Breast epithelium (tissue), 4 donors: ENCODE data around the gene ASS1. TPM values are rescaled to one million over a fixed set of nuclear protein-coding genes. Genes with fewer than 3 reads are reported as not detected.
A peak's percentile ranks its signal among the peaks of the same experiment; 100 is the strongest.
"Not testable (repeated sequence)": the region's sequence is repeated elsewhere in the genome, so short reads cannot be mapped to it uniquely, and the experiment has no call there.

Experiments used
- DNase-seq, 2 donors: peaks; one replicate each; pipeline ENCODE4 v3.0.0-alpha.2; 2019; ENCODE audit warnings: low spot score in 2 of 2
- H3K27ac ChIP-seq, 2 donors: fragments of 200-600 bp; sonication (generic) in 1 of 2; one replicate each; pipeline ENCODE4 v1.5.1; 2016 to 2019; ENCODE audit warnings: mild to moderate bottlenecking in 1 of 2
- H3K27me3 ChIP-seq, 2 donors: fragments of 200-600 bp; sonication (generic) in 1 of 2; one replicate each; pipeline versions ENCODE4 v1.5.1 to v1.6.0; 2017 to 2019; ENCODE audit warnings: control low read depth in 1 of 2, mild to moderate bottlenecking in 1 of 2
- H3K36me3 ChIP-seq: fragments of 200-600 bp; one replicate; pipeline ENCODE4 v1.5.1; 2019
- H3K4me1 ChIP-seq, 2 donors: fragments of 200-600 bp; sonication (generic); one replicate each; pipeline ENCODE4 v1.5.1; 2016 to 2019; ENCODE audit warnings: control low read depth in 1 of 2
- H3K4me3 ChIP-seq, 3 donors: fragments of 200-600 bp; sonication (generic); 1 replicate in 2 of 3; 2 replicates in 1 of 3; pipeline ENCODE4 v1.5.1; 2016 to 2019; ENCODE audit warnings: mild to moderate bottlenecking in 3 of 3, moderate library complexity in 2 of 3
- H3K9me3 ChIP-seq, 2 donors: fragments of 200-600 bp; sonication (generic) in 1 of 2; one replicate each; pipeline ENCODE4 v1.5.1; 2016 to 2019; ENCODE audit warnings: control low read depth in 1 of 2
- CTCF ChIP-seq, 3 donors: fragments of 450-650 bp; IDR thresholded peaks; one replicate each; pipeline ENCODE4 v1.5.1; 2016 to 2017; ENCODE audit warnings: antibody characterized with exemption in 3 of 3, mild to moderate bottlenecking in 3 of 3, moderate library complexity in 3 of 3
- POLR2A ChIP-seq: fragments of 450-650 bp; IDR thresholded peaks from one replicate; pipeline ENCODE4 v1.6.1; 2016; ENCODE audit warnings: antibody characterized with exemption, mild to moderate bottlenecking, moderate library complexity
- POLR2AphosphoS5 ChIP-seq, 3 donors: sonication (generic); formaldehyde crosslinking; IDR thresholded peaks; one replicate each; pipeline ENCODE4 v1.6.1; 2017; ENCODE audit warnings: antibody characterized with exemption in 3 of 3
- intact Hi-C: fragments of 100-400 bp; cut with DNase I; formaldehyde crosslinking; loops from one replicate; pipeline ENCODE4 v1.15.1; 2023; ENCODE audit warnings: low total_unique reads
- total RNA-seq, 3 donors: library from RNA; depleted of rRNA; stranded (reverse); fragments of >200 nt; gene quantifications; one replicate each; pipeline ENCODE4 v1.1.0, GENCODE V29; 2016

Gene ASS1
- total RNA-seq, 3 donors from 2014 or later = 167 to 514 (median 190) TPM

- intact Hi-C loops = no loop called here
- Histone ChIP-seq H3K9me3 (peaks cover 9 to 11% of the 10 kb centered on the region in 2 donors), H3K4me3 (no peak overlapping the region), H3K36me3 (no peaks in the 10 kb centered on the region), H3K4me1 (peaks cover 0 to 9% of the 10 kb centered on the region in 2 donors), H3K27ac (no peak overlapping the region), H3K27me3 (peaks cover 0 to 28% of the 10 kb centered on the region in 2 donors)
- TF ChIP-seq POLR2AphosphoS5 (IDR thresholded peaks at IDR 0.05) (no peak), CTCF (IDR thresholded peaks at IDR 0.05) (no peak), POLR2A (no peak)
- DNase-seq = no peak
Observed at GRCh38 chr9:130431536-130432303, 13.0 kb upstream of the ASS1 start.

- intact Hi-C loops = no loop called here
- no peaks in the 10 kb centered on the region for H3K36me3 ChIP-seq
- DNase-seq = no peak
- no peak for TF ChIP-seq POLR2AphosphoS5 (IDR thresholded peaks at IDR 0.05)
- no peak for TF ChIP-seq POLR2A
- no peak for TF ChIP-seq CTCF (IDR thresholded peaks at IDR 0.05)
- peaks cover 0 to 28% of the 10 kb centered on the region in 2 donors for H3K27me3 ChIP-seq
- H3K27ac ChIP-seq = no peak overlapping the region
- H3K4me3 ChIP-seq = no peak overlapping the region
- H3K4me1 ChIP-seq = peaks cover 0 to 9% of the 10 kb centered on the region in 2 donors
- H3K9me3 ChIP-seq = peaks cover 9 to 11% of the 10 kb centered on the region in 2 donors
Observed at GRCh38 chr9:130432362-130432761, 12.4 kb upstream of the ASS1 start.

- H3K27ac ChIP-seq = no peak overlapping the region
- intact Hi-C loops = no loop called here
- H3K36me3 ChIP-seq = no peaks in the 10 kb centered on the region
- peaks cover 0 to 9% of the 10 kb centered on the region in 2 donors for H3K4me1 ChIP-seq
- H3K4me3 ChIP-seq = peak overlapping the region in 2 of 3 donors; percentile 43 to 66
- DNase-seq = no peak
- no peak for TF ChIP-seq CTCF (IDR thresholded peaks at IDR 0.05)
- no peak for TF ChIP-seq POLR2AphosphoS5 (IDR thresholded peaks at IDR 0.05)
- H3K27me3 ChIP-seq = peaks cover 0 to 28% of the 10 kb centered on the region in 2 donors
- peaks cover 9 to 11% of the 10 kb centered on the region in 2 donors for H3K9me3 ChIP-seq
Observed at GRCh38 chr9:130432796-130433167, 12.0 kb upstream of the ASS1 start.

GRCh38 chr9:130433168-130433946 is 11.4 kb upstream of the ASS1 start:
- Histone ChIP-seq H3K4me3 (peak overlapping the region in 2 of 3 donors; percentile 43 to 66), H3K9me3 (peaks cover 9 to 11% of the 10 kb centered on the region in 2 donors), H3K27ac (no peak overlapping the region), H3K27me3 (peaks cover 0 to 28% of the 10 kb centered on the region in 2 donors), H3K4me1 (peaks cover 0 to 9% of the 10 kb centered on the region in 2 donors), H3K36me3 (no peaks in the 10 kb centered on the region)
- TF ChIP-seq POLR2AphosphoS5 (IDR thresholded peaks at IDR 0.05) = no peak
- TF ChIP-seq CTCF (IDR thresholded peaks at IDR 0.05) = peak; percentile 10 to 61 (median 26)
- no peak for TF ChIP-seq POLR2A
- no peak for DNase-seq
- intact Hi-C loops = no loop called here

- no peaks in the 10 kb centered on the region for H3K36me3 ChIP-seq
- peak overlapping the region in 1 of 3 donors; percentile 66 for H3K4me3 ChIP-seq
- peaks cover 9 to 11% of the 10 kb centered on the region in 2 donors for H3K9me3 ChIP-seq
- H3K27ac ChIP-seq = no peak overlapping the region
- no peak for DNase-seq
- no peak for TF ChIP-seq POLR2AphosphoS5 (IDR thresholded peaks at IDR 0.05)
- H3K4me1 ChIP-seq = peaks cover 0 to 9% of the 10 kb centered on the region in 2 donors
- intact Hi-C loops = no loop called here
- peaks cover 0 to 28% of the 10 kb centered on the region in 2 donors for H3K27me3 ChIP-seq
Observed at GRCh38 chr9:130433947-130434262, 10.9 kb upstream of the ASS1 start.

- intact Hi-C loops, H3K4me1 ChIP-seq: not testable (repeated sequence)
Observed at GRCh38 chr9:130434656-130435055, 10.1 kb upstream of the ASS1 start.

More at GRCh38 chr9:130434656-130435055, 10.1 kb upstream of the ASS1 start:
- not testable (repeated sequence) for H3K4me3 ChIP-seq, H3K36me3 ChIP-seq, H3K27ac ChIP-seq, DNase-seq
- H3K27me3 ChIP-seq = peaks cover 0 to 28% of the 10 kb centered on the region in 2 donors
- H3K9me3 ChIP-seq = peaks cover 9 to 11% of the 10 kb centered on the region in 2 donors
